Activated CD4-positive, alpha-beta T cell treated with anti-CD3 and anti-CD28 coated beads, Interleukin-2, amount 50 U/mL, for 1 hour (primary cell): ENCODE measurements around the gene GRIN2C.

Experiments
- DNase-seq: peaks from one replicate; pipeline ENCODE4 v3.0.0-alpha.2; 2020

The GRIN2C gene

GRCh38 chr17:74842599-74843351 is 16.9 kb downstream of the GRIN2C start:
- no peak for DNase-seq

- DNase-seq, result no peak
Observed at GRCh38 chr17:74842146-74842598, 17.5 kb downstream of the GRIN2C start.

DNA sequence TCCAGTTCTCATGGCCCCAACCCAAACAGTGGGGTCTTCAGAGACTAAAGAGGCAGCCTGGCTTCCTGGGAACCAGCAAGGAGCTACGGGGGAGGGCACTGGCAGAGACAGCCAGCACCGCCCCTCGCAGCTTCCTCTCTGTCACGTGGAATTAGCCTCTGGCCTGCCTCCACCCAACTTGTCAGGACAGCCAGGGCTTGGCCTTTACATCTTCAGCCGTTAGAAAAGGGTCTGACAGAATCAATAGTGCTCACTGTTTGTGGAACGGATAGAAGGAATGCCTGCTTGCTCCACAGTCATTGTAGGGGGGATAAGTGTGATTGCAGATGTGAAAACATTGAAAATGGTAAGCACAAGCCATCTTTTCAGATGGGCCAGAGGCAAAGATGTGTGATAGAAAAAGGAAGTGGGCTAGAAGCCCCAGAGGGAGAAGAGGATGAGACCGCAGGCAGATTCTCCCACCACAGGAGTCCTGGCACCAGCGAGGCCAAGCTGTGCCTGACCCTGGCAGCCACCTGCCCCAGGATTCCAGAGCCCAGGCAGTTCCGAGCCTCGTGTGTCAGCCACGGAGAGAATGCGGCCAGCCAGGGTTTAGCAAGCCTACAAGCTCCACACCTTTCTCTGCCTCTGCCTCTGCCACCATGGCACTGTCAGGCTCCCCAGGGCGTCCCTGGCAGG is 18.6 kb downstream of the GRIN2C start:
- DNase-seq, result no peak

GRCh38 chr17:74839990-74840852 is 19.5 kb downstream of the GRIN2C start:
- DNase-seq, result no peak

DNA sequence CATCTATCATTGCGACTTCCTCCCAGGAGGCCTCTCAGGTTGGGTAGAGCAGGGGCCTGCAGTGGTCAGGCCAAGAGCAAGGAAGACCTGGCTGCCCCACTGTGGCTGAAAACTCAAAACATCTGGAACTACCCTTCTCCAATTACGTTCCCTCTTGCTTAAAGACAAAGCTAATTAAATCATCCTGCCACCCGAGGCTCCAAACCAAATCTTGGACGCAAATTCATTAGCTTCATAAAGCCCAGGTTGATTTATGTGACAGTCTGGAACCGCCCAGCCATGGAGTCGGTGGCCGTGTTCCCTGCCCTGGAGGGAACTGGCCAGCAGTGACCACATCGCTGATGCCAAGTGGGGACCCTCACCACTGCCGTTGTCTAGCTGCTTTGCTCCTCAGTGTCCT is 21.4 kb downstream of the GRIN2C start:
- DNase-seq, result no peak

GRCh38 chr17:74836691-74837467 is 22.8 kb downstream of the GRIN2C start:
- no peak for DNase-seq

DNA sequence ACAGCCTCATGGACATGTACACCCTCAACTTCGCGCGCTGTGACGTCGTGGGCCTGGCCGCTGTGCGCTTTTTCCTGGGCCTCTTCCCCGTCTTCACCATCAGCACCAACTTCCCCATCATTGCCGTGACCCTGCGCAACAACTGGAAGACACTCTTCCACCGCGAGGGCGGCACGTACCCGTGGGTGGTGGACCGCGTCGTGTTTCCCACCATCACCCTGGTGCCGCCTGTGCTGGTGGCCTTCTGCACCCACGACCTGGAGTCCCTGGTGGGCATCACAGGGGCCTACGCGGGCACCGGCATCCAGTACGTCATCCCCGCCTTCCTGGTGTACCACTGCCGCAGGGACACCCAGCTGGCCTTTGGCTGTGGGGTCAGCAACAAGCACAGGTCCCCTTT is 23.5 kb downstream of the GRIN2C start:
- DNase-seq, result no peak

- DNase-seq, result no peak
Observed at GRCh38 chr17:74833501-74834377, 25.9 kb downstream of the GRIN2C start.

- no peak for DNase-seq
Observed at GRCh38 chr17:74832421-74832820, 27.3 kb downstream of the GRIN2C start.

DNA sequence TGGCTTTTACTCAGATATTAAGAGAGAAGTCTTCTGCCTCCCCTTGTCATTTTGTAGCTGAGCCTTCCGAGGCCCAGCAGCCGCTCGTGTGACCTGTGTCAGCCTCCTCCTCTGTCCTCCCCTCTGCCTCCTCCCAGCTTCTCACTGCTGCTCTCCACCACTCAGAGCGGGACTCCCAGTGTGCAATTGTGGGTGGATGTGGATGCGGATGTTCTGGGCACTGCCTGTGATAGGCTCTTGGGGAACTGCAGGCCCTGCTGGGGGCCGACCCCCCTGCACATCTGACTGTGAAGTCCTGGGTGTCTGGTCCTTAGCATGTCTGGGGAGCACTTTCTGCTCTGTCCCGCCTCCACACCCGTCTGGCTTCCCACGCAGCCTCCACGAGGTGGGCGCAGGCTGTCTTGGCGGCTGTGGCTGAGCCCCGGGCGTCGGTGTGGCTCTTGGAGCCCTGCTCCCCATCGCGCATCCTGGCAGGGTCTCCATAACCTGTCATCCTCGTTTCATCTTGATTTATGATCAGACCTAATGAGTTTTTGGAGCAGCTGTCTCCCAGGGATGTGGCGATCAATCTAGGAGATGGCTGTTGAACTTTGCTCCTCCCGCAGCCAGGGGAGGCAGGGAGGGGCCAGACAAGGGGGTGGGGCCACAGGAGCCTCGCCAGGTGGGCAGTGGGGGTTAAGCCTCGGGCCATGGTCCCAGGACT is 28.1 kb downstream of the GRIN2C start:
- DNase-seq, result no peak

- DNase-seq, result no peak
Observed at GRCh38 chr17:74830861-74831260, 28.8 kb downstream of the GRIN2C start.

DNA sequence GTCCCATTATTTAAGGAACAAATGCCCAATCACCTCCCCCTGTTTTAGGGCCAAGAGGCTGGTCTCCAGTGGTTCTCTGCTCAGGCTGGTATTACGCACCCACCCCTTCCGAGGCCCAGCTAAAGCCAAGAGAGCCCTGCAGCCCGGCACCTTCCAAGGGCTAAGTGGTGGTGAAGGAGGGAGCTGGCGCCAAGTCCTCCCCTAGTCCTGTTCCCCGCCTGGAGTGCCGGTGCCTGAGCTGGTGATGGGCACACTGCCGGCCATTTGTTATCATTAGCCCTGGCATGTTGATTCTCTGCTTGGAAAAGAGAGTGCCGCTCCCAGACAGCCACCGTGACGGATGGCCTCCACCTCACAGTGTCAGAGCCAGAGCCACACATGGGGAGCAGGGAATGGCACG is 31.9 kb downstream of the GRIN2C start:
- DNase-seq, result no peak

DNA sequence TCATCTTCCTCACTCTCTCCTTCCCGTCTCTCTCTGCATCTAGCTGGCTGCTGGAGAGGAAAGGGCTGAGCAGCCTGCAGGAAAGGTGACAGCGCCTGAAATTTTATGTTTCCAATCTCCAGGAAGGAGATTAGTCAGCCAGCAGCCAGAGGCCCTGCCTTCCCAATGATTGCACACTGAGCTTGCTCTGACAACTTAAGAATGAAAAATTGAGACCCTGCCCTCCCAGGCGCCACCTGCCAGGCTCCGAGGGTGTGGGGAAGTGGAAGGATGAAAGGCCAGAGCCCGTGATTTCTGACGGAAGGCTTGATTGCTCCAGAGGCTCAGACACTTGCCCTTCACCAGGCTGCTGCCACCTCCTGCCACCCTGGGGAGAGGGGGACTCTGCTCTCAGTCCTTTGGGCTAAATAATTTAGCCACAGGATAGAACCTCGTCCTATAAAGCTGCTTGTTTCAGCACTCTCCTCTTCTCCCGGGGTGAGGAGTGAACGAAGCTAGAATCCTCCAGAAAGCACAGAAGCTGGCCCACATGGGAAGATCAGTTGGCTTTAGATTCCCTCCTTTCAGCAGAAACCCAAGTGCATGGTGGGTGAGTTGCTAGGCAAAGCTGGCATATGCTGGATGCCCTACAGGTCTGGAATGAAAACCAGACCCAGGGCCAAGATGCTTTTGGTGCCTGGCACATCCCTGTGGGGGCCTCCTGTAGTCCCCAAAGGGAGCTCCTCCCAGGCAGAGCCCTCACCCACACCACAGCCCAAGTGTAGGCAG is 33.5 kb downstream of the GRIN2C start:
- no peak for DNase-seq

DNA sequence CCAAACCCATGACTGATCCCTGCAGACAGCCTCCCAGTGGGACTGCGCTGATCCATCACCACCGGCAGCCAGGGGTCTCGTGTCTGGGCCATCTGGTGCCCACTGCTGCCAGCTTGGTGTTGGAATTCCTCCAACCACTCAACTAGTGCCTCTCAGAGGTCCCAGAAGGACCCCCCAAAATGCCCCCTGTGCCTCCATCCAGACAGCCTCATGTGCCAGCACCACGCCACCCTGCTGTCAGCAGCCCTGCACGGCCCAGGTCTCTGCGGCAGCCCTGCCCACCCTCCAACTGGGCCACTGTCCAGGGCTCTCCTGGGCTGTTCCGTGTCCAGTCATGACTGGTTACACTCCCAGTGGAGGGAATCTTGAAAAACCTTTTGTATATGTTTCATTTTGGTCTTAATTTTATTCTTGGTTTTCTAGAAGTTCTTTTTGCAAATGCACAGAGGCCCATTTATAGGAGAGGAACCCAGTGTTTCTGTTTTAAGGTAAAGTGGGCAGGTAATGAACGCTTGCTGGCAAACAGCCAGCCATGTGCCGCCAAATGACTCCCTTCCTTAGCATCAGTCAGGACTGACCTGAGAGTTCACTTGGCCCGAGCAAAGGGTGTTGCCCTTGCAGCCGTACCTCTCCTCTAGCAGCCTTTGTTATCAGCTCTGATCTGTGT is 34.6 kb downstream of the GRIN2C start:
- no peak for DNase-seq

DNA sequence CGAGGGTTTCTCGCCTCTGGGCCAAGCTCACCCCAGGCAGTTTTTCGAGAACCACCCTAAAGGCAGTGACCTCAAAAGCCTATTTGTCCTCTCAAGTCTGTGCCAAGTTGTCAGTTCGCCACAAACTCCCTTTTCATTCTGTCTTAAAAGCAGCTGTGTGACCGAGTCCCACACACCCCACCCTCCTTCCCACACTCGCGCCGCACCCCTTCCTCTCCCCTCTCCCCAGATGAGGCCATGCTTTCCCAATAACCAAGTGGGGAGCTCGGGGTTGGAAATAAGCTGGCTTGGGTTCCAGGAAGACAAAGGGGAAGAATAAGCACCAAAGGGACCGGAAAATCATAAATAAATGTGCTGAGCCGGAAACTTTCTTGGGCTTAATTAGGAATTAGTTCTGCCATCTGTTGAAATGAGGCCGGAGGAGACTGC is 36.7 kb downstream of the GRIN2C start:
- DNase-seq, result no peak

GRCh38 chr17:74822335-74822938 is 37.2 kb downstream of the GRIN2C start:
- DNase-seq, result no peak

- DNase-seq, result no peak
Observed at GRCh38 chr17:74821655-74822334, 37.9 kb downstream of the GRIN2C start.

GRCh38 chr17:74819801-74820436 is 39.8 kb downstream of the GRIN2C start:
- no peak for DNase-seq
